Esophagus muscularis mucosa (tissue), 4 donors: ENCODE measurements around the gene PEX11B. TPM values are rescaled to one million over a fixed set of nuclear protein-coding genes. Genes with fewer than 3 reads are reported as not detected.

Source experiments
- DNase-seq: peaks from one replicate; pipeline ENCODE4 v3.0.0-alpha.2; 2017; ENCODE audit errors: extremely low spot score
- H3K27ac ChIP-seq, 4 donors: fragments of 200-600 bp; sonication (generic); replicated peaks in 1 of 4; 1 replicate in 3 of 4; 2 replicates in 1 of 4; pipeline ENCODE4 v1.5.1; 2016 to 2019; ENCODE audit warnings: mild to moderate bottlenecking in 1 of 4
- H3K27me3 ChIP-seq, 4 donors: fragments of 200-600 bp; sonication (generic); one replicate each; pipeline versions ENCODE4 v1.5.1 to v1.6.0; 2016 to 2019
- H3K36me3 ChIP-seq, 4 donors: fragments of 200-600 bp; sonication (generic); one replicate each; pipeline ENCODE4 v1.5.1; 2016 to 2019
- H3K4me1 ChIP-seq, 4 donors: fragments of 200-600 bp; sonication (generic); one replicate each; pipeline ENCODE4 v1.5.1; 2016 to 2019
- H3K4me3 ChIP-seq, 4 donors: fragments of 200-600 bp; sonication (generic); 1 replicate in 2 of 4; 2 replicates in 2 of 4; pipeline ENCODE4 v1.5.1; 2016 to 2019; ENCODE audit warnings: mild to moderate bottlenecking in 4 of 4, moderate library complexity in 1 of 4
- H3K9me3 ChIP-seq, 4 donors: fragments of 200-600 bp; sonication (generic); 1 replicate in 3 of 4; 2 replicates in 1 of 4; pipeline ENCODE4 v1.5.1; 2016 to 2019
- EP300 ChIP-seq: sonication (generic); formaldehyde crosslinking; IDR thresholded peaks from one replicate; pipeline ENCODE4 v1.6.1; 2017; ENCODE audit warnings: antibody characterized with exemption
- POLR2A ChIP-seq: fragments of 450-650 bp; IDR thresholded peaks from one replicate; pipeline ENCODE4 v1.6.1; 2017; ENCODE audit warnings: antibody characterized with exemption, moderate library complexity, mild to moderate bottlenecking, low read depth
- POLR2AphosphoS5 ChIP-seq, 2 donors: sonication (generic); formaldehyde crosslinking; IDR thresholded peaks; one replicate each; pipeline ENCODE4 v1.6.1; 2017; ENCODE audit warnings: antibody characterized with exemption in 2 of 2
- WGBS: methylation state at CpG from one replicate; pipeline ENCODE4 v1.1.5; 2018; 5-methylcytosine and 5-hydroxymethylcytosine counted together
- intact Hi-C: fragments of 100-400 bp; cut with DNase I; formaldehyde crosslinking; loops from one replicate; pipeline ENCODE4 v1.15.1; 2023
- total RNA-seq, 4 donors: library from RNA; depleted of rRNA; stranded (reverse); fragments of >200 nt; gene quantifications; one replicate each; pipeline versions ENCODE4 v1.1.0 to v1.2.1, GENCODE V29; 2016
- TF ChIP-seq, protein P1 (sequence below), 3 experiments: fragments of 200-600 bp in 2 of 3; fragments of 450-650 bp in 1 of 3; sonication (generic) in 2 of 3; IDR thresholded peaks; one replicate each; pipeline ENCODE4 v1.5.1; 2017 to 2019; ENCODE audit warnings: antibody characterized with exemption in 3 of 3, mild to moderate bottlenecking in 2 of 3, moderate library complexity in 1 of 3

PEX11B gene
- total RNA-seq, 4 donors from 2014 or later: 18.3 to 21.2 (median 20.0) TPM

DNA sequence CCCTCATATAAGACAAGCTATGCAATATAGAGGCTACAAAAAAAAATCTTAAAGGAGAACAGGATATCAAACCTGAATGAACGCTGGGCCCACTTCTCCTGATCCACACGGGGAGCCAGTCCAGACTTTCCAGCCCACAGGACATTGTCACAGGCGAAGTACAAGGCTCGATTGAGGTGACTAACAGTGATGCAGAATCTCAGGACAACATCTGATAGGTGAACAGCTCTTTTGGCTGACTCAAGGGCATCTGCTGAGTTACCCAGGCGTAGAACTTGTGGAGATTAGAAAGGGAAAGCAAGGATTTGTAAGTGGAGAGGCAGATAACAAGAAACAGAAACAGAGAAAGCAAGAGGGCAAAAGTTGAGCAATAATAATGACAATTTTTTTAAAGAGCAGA is 1.8 kb downstream of the PEX11B start:
- WGBS: 84% methylated on average over 5 of the region's 5 CpGs
- intact Hi-C loops: loop anchor here (5.0 kb wide), 1 partner anchor 96 kb away; no protein-coding TSS in a partner anchor
- DNase-seq: no peak
- TF ChIP-seq, protein P1, sequence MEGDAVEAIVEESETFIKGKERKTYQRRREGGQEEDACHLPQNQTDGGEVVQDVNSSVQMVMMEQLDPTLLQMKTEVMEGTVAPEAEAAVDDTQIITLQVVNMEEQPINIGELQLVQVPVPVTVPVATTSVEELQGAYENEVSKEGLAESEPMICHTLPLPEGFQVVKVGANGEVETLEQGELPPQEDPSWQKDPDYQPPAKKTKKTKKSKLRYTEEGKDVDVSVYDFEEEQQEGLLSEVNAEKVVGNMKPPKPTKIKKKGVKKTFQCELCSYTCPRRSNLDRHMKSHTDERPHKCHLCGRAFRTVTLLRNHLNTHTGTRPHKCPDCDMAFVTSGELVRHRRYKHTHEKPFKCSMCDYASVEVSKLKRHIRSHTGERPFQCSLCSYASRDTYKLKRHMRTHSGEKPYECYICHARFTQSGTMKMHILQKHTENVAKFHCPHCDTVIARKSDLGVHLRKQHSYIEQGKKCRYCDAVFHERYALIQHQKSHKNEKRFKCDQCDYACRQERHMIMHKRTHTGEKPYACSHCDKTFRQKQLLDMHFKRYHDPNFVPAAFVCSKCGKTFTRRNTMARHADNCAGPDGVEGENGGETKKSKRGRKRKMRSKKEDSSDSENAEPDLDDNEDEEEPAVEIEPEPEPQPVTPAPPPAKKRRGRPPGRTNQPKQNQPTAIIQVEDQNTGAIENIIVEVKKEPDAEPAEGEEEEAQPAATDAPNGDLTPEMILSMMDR (IDR thresholded peaks at IDR 0.05): no peak
- TF ChIP-seq POLR2AphosphoS5 (IDR thresholded peaks at IDR 0.05) (no peak), POLR2A (no peak), EP300 (no peak)
- Histone ChIP-seq H3K27me3 (no peaks in the 10 kb centered on the region), H3K9me3 (no peaks in the 10 kb centered on the region), H3K4me1 (peaks cover 20 to 32% (median 29%) of the 10 kb centered on the region in 4 donors), H3K4me3 (no peak overlapping the region), H3K36me3 (peaks cover 13 to 52% (median 43%) of the 10 kb centered on the region in 4 donors), H3K27ac (peak overlapping the region in 1 of 4 donors; percentile 93)

DNA sequence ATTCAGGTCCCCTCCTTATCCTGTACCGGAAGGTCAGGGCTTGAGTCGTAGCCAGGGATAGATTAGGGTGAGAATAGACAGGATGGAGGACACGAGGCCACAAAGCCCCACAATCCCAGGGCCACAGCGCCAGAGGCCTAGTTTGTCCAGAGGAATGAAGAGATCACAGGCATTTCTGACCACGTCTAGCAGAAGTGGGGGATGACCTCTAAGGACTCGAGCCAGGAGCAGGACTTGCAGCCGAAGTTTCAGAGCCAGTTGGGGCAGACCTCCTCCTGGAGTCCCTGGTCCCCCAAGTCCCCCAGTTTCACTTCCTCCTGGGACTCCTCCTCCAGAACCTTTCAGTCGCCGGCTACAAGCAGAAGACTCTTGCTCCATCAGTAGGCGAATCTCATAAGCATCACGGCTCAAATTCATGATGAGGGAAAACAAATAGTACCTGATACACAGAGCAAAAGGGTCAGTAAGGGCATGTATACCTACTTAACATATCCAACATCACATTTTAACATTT is 6.3 kb downstream of the PEX11B start:
- DNase-seq: no peak
- H3K36me3 ChIP-seq: peaks cover 20 to 65% (median 56%) of the 10 kb centered on the region in 4 donors
- intact Hi-C loops: loop anchor here (5.0 kb wide), 1 partner anchor 65 kb away; the partner anchor contains the start of gene NUDT17

DNA sequence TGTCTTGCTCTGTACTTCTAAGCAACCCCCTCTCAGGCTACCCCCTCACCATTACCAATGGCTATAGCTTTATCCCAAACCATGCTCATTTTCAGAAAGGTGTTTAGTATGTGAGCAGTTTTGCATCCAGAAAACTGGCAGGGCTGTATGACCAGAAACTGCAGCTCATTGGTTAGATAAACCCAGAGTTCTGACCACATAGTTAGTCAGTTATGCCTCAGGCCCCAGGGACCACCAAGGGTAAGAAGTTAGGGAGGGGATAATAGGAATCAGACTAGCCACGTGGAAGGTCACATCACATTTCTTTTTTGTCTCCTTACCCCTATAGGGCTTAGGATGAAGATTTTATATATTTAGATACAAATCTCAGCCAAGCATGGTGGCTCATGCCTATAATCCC is 9.9 kb downstream of the PEX11B start:
- H3K4me3 ChIP-seq: no peak overlapping the region
- H3K27ac ChIP-seq: no peak overlapping the region
- H3K27me3 ChIP-seq: no peaks in the 10 kb centered on the region
- TF ChIP-seq EP300 (no peak), POLR2A (no peak), POLR2AphosphoS5 (IDR thresholded peaks at IDR 0.05) (no peak)
- TF ChIP-seq, protein P1 (IDR thresholded peaks at IDR 0.05): no peak
- peaks cover 14 to 32% (median 27%) of the 10 kb centered on the region in 4 donors for H3K36me3 ChIP-seq
- no peak for DNase-seq
- no peaks in the 10 kb centered on the region for H3K9me3 ChIP-seq
- 64% methylated on average over 1 of the region's 1 CpG for WGBS
- peaks cover 5 to 22% (median 10%) of the 10 kb centered on the region in 4 donors for H3K4me1 ChIP-seq
- intact Hi-C loops: no loop called here

More for the DNA sequence above, 6.3 kb downstream of the PEX11B start:
- Histone ChIP-seq H3K27ac (no peak overlapping the region), H3K9me3 (no peaks in the 10 kb centered on the region), H3K27me3 (no peaks in the 10 kb centered on the region), H3K4me3 (no peak overlapping the region), H3K4me1 (peaks cover 13 to 23% (median 16%) of the 10 kb centered on the region in 4 donors)
- TF ChIP-seq POLR2A: no peak
- TF ChIP-seq EP300: no peak
- TF ChIP-seq, protein P1 (IDR thresholded peaks at IDR 0.05): no peak
- WGBS: 74% methylated on average over 10 of the region's 11 CpGs

DNA sequence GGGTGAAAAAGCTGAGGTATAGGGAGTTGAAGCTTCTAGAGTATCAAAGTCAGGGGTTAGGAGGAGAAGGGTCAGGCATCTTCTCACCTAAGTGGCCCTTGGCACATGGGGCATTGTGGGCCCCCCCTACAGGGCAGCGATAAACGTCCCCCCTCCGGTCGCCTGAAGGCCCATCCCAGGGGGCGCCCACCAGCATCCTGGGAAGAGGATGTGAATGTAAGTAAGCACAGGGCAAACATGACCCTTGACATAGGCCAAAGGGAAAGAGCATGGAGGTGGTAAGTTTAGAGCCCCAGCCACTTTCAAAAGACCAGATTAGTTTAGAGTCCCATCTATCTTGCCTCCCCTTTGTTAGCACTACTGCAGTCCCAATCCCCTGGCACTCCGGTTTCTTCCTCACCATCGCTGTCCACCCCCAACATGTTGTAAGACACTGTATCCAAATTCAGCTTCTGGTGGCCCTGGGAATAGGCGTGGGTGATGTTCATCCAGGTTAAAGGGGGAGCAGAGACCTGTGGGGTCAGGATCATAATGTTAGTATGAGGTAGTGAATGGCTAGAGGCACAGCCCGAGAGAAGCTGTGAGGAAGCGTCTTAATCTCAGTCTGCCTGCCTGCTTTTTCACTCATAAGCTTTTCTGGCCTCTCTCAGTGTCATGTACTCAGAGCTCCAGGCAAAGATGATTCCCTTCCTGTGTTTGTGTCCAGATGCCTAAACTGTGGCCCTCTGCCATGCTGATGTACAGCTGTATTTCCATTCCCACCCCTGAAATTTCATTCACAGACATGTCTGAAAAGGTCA is 11.4 kb downstream of the PEX11B start:
- H3K4me3 ChIP-seq: no peak overlapping the region
- H3K4me1 ChIP-seq: peaks cover 5 to 22% (median 10%) of the 10 kb centered on the region in 4 donors
- intact Hi-C loops: loop anchor here (1.0 kb wide), 1 partner anchor 10 kb away; no protein-coding TSS in a partner anchor
- no peaks in the 10 kb centered on the region for H3K9me3 ChIP-seq
- peaks cover 11 to 18% (median 17%) of the 10 kb centered on the region in 4 donors for H3K36me3 ChIP-seq
- H3K27ac ChIP-seq: no peak overlapping the region
- H3K27me3 ChIP-seq: no peaks in the 10 kb centered on the region
- WGBS: 78% methylated on average over 10 of the region's 10 CpGs
- no peak for DNase-seq
- no peak for TF ChIP-seq POLR2AphosphoS5 (IDR thresholded peaks at IDR 0.05)
- TF ChIP-seq, protein P1 (IDR thresholded peaks at IDR 0.05): no peak
- TF ChIP-seq POLR2A: no peak
- no peak for TF ChIP-seq EP300
